H9 (cell line): Measurements from ENCODE around the gene SAXO2. TPM values are rescaled to one million over a fixed set of nuclear protein-coding genes. Genes with fewer than 3 reads are reported as not detected.
"Not testable (repeated sequence)": the region's sequence is repeated elsewhere in the genome, so short reads cannot be mapped to it uniquely, and the experiment has no call there.

Source experiments
- DNase-seq: peaks from one replicate; pipeline ENCODE4 v3.0.0-alpha.2; 2017
- H2AFZ ChIP-seq: one replicate; pipeline ENCODE4 v1.6.1; 2013; ENCODE audit warnings: mild to moderate bottlenecking, low read length, control low read depth, moderate library complexity
- H2AK5ac ChIP-seq: 2 replicates; pipeline ENCODE4 v1.6.1; 2013; ENCODE audit warnings: low read length, control low read depth, mixed read lengths; ENCODE audit not compliant: insufficient read length
- H2BK120ac ChIP-seq: one replicate; pipeline ENCODE4 v1.6.1; 2013; ENCODE audit warnings: low read depth, mild to moderate bottlenecking, low read length, control low read depth, inconsistent platforms; ENCODE audit not compliant: poor library complexity, severe bottlenecking
- H2BK12ac ChIP-seq: 2 replicates; pipeline ENCODE4 v1.6.1; 2013; ENCODE audit warnings: low read length, control low read depth, mixed read lengths, low read depth; ENCODE audit not compliant: insufficient read length
- H2BK15ac ChIP-seq: 2 replicates; pipeline ENCODE4 v1.6.1; 2013; ENCODE audit warnings: low read depth, low read length, control low read depth
- H2BK20ac ChIP-seq: one replicate; pipeline ENCODE4 v1.6.1; 2013; ENCODE audit warnings: low read depth, mild to moderate bottlenecking, low read length, control low read depth, inconsistent platforms; ENCODE audit not compliant: poor library complexity, severe bottlenecking
- H2BK5ac ChIP-seq: 2 replicates; pipeline ENCODE4 v1.6.1; 2013; ENCODE audit warnings: low read length, control low read depth, mixed read lengths; ENCODE audit not compliant: insufficient read length
- H3K14ac ChIP-seq: 2 replicates; pipeline ENCODE4 v1.6.1; 2013; ENCODE audit warnings: low read length, control low read depth; ENCODE audit not compliant: insufficient read depth
- H3K18ac ChIP-seq: 2 replicates; pipeline ENCODE4 v1.6.1; 2013; ENCODE audit warnings: low read depth, mild to moderate bottlenecking, mixed read lengths, low read length, control low read depth; ENCODE audit not compliant: insufficient read length
- H3K23ac ChIP-seq: 2 replicates; pipeline ENCODE4 v1.6.1; 2013; ENCODE audit warnings: low read length, control low read depth, mixed read lengths, low read depth; ENCODE audit not compliant: insufficient read length
- H3K23me2 ChIP-seq: 2 replicates; pipeline ENCODE4 v1.6.1; 2013; ENCODE audit warnings: low read depth, mild to moderate bottlenecking, mixed read lengths, low read length, control low read depth; ENCODE audit not compliant: insufficient read length, poor library complexity, severe bottlenecking
- H3K27ac ChIP-seq: 2 replicates; pipeline ENCODE4 v1.5.1; 2013; ENCODE audit warnings: low read length, control low read depth, mixed read lengths, low read depth; ENCODE audit not compliant: insufficient read length
- H3K27me3 ChIP-seq: 2 replicates; pipeline ENCODE4 v1.6.1; 2013; ENCODE audit warnings: low read length, control low read depth, inconsistent platforms; ENCODE audit not compliant: insufficient read depth
- H3K4ac ChIP-seq: 2 replicates; pipeline ENCODE4 v1.6.1; 2013; ENCODE audit warnings: low read depth, mild to moderate bottlenecking, control low read depth, inconsistent platforms, low read length, moderate library complexity
- H3K4me1 ChIP-seq: 2 replicates; pipeline ENCODE4 v1.6.1; 2013; ENCODE audit warnings: low read length, control low read depth, inconsistent platforms; ENCODE audit not compliant: insufficient read depth
- H3K4me2 ChIP-seq: 2 replicates; pipeline ENCODE4 v1.6.1; 2013; ENCODE audit warnings: low read length, control low read depth, mixed read lengths; ENCODE audit not compliant: insufficient read length, insufficient read depth
- H3K56ac ChIP-seq: 2 replicates; pipeline ENCODE4 v1.6.1; 2013; ENCODE audit warnings: low read depth, mild to moderate bottlenecking, mixed read lengths, low read length, control low read depth; ENCODE audit not compliant: insufficient read length
- H3K79me1 ChIP-seq: 2 replicates; pipeline ENCODE4 v1.6.1; 2013; ENCODE audit warnings: low read depth, mild to moderate bottlenecking, moderate library complexity, low read length, control low read depth, inconsistent platforms; ENCODE audit not compliant: insufficient read depth, poor library complexity, severe bottlenecking
- H3K79me2 ChIP-seq: 2 replicates; pipeline ENCODE4 v1.6.1; 2013; ENCODE audit warnings: low read length, control low read depth, inconsistent platforms; ENCODE audit not compliant: insufficient read depth
- H3K9ac ChIP-seq: 2 replicates; pipeline ENCODE4 v1.6.1; 2013; ENCODE audit warnings: low read length, control low read depth, mixed read lengths; ENCODE audit not compliant: insufficient read length; ENCODE audit errors: extremely low read depth
- H3K9me3 ChIP-seq: one replicate; pipeline ENCODE4 v1.6.1; 2013; ENCODE audit warnings: low read depth, low read length, inconsistent platforms; ENCODE audit not compliant: control insufficient read depth
- H3T11ph ChIP-seq: one replicate; pipeline ENCODE4 v1.6.1; 2013; ENCODE audit warnings: mild to moderate bottlenecking, low read length, control low read depth, inconsistent platforms
- H4K20me1 ChIP-seq: one replicate; pipeline ENCODE4 v1.6.1; 2013; ENCODE audit not compliant: control insufficient read depth, insufficient read length, insufficient read depth
- H4K5ac ChIP-seq: 2 replicates; pipeline ENCODE4 v1.6.1; 2013; ENCODE audit warnings: low read depth, mild to moderate bottlenecking, mixed read lengths, low read length, control low read depth; ENCODE audit not compliant: insufficient read length
- H4K8ac ChIP-seq: replicated peaks from 2 replicates; pipeline ENCODE4 v1.6.1; 2013; ENCODE audit warnings: low read length, control low read depth, mixed read lengths, low read depth; ENCODE audit not compliant: insufficient read length
- H4K91ac ChIP-seq: 2 replicates; pipeline ENCODE4 v1.6.1; 2013; ENCODE audit warnings: low read depth, mild to moderate bottlenecking, moderate library complexity, mixed read lengths, low read length, control low read depth; ENCODE audit not compliant: insufficient read length
- H3K27ac Mint-ChIP-seq, 3 experiments: 2 replicates in 2 of 3; 3 replicates in 1 of 3; pipeline ENCODE4 v1.8.0; 2020 to 2021; ENCODE audit warnings: mixed read lengths in 3 of 3, mild to moderate bottlenecking in 1 of 3, moderate library complexity in 1 of 3
- H3K27me3 Mint-ChIP-seq: 2 replicates; pipeline ENCODE4 v1.8.0; 2021; ENCODE audit warnings: low read depth, mild to moderate bottlenecking, moderate library complexity, mixed read lengths
- H3K36me3 Mint-ChIP-seq, 3 experiments: 2 replicates in 2 of 3; 3 replicates in 1 of 3; pipeline ENCODE4 v1.8.0; 2020 to 2021; ENCODE audit warnings: low read depth in 3 of 3, mixed read lengths in 3 of 3; ENCODE audit not compliant: insufficient read depth in 1 of 3
- H3K4me1 Mint-ChIP-seq, 2 experiments: 2 replicates each; pipeline ENCODE4 v1.8.0; 2020; ENCODE audit warnings: mixed read lengths in 2 of 2
- H3K4me3 Mint-ChIP-seq, 2 experiments: 2 replicates in 1 of 2; 3 replicates in 1 of 2; pipeline ENCODE4 v1.8.0; 2020 to 2021; ENCODE audit warnings: mild to moderate bottlenecking in 2 of 2, mixed read lengths in 2 of 2, moderate library complexity in 1 of 2
- H3K9me3 Mint-ChIP-seq, 2 experiments: 2 replicates in 1 of 2; 3 replicates in 1 of 2; pipeline ENCODE4 v1.8.0; 2020; ENCODE audit warnings: mild to moderate bottlenecking in 2 of 2, mixed read lengths in 2 of 2, moderate library complexity in 1 of 2
- WGBS: extraction: QIAGEN DNeasy Blood & Tissue Kit; methylation state at CpG from one replicate; pipeline ENCODE4 v1.1.7; 2013; ENCODE audit warnings: missing lambda C conversion rate, low lambda C conversion rate, mixed read lengths; ENCODE audit not compliant: insufficient read length; ENCODE audit errors: extremely low coverage; 5-methylcytosine and 5-hydroxymethylcytosine counted together
- total RNA-seq: library from RNA; stranded (reverse); gene quantifications from 2 replicates; pipeline ENCODE4 v1.2.1, GENCODE V29; 2021

SAXO2 gene
- total RNA-seq, 1 experiment from 2014 or later, result 3.1 TPM

GRCh38 chr15:82331576-82332304 is 69.1 kb downstream of the SAXO2 start:
- H2AFZ ChIP-seq, H2BK12ac ChIP-seq, H3K4me1 Mint-ChIP-seq, H3K18ac ChIP-seq, H4K8ac ChIP-seq, H4K20me1 ChIP-seq, H2BK120ac ChIP-seq, H3K56ac ChIP-seq, H3K79me2 ChIP-seq, H3K23me2 ChIP-seq, H3K23ac ChIP-seq, H2BK20ac ChIP-seq, H3K4me3 Mint-ChIP-seq, H3K27ac Mint-ChIP-seq, H4K5ac ChIP-seq, H2AK5ac ChIP-seq, H3K36me3 Mint-ChIP-seq, H2BK5ac ChIP-seq, H3K9me3 ChIP-seq, H3K14ac ChIP-seq, H3K79me1 ChIP-seq, H3K9ac ChIP-seq, DNase-seq, H4K91ac ChIP-seq, H3K4me2 ChIP-seq, H3K27me3 ChIP-seq, H3K4ac ChIP-seq, H3K4me1 ChIP-seq, H3K27ac ChIP-seq, H3K9me3 Mint-ChIP-seq, H2BK15ac ChIP-seq, H3T11ph ChIP-seq, H3K27me3 Mint-ChIP-seq: not testable (repeated sequence)
- no CpG with 5 or more reads among the region's 3 CpGs for WGBS

- not testable (repeated sequence) for H3K4ac ChIP-seq, H3K9me3 Mint-ChIP-seq, H3K56ac ChIP-seq, H3K27ac ChIP-seq, H4K91ac ChIP-seq, H3T11ph ChIP-seq, H2AK5ac ChIP-seq, H3K79me2 ChIP-seq, H2BK120ac ChIP-seq, H3K4me1 Mint-ChIP-seq, H3K23ac ChIP-seq, H2BK20ac ChIP-seq, H3K18ac ChIP-seq, H4K5ac ChIP-seq, H3K23me2 ChIP-seq, H3K4me3 Mint-ChIP-seq, H2BK12ac ChIP-seq, H3K9ac ChIP-seq, H3K27me3 Mint-ChIP-seq, H3K9me3 ChIP-seq, H2AFZ ChIP-seq, H3K4me2 ChIP-seq, H2BK15ac ChIP-seq, H3K36me3 Mint-ChIP-seq, H2BK5ac ChIP-seq, H4K20me1 ChIP-seq, H3K4me1 ChIP-seq, H3K14ac ChIP-seq, H4K8ac ChIP-seq, H3K79me1 ChIP-seq, H3K27me3 ChIP-seq
- peak overlapping the region in 1 of 3 experiments; percentile 62; a peak in 1 of 7 replicates for H3K27ac Mint-ChIP-seq
- DNase-seq, result peak; percentile 25
- WGBS, result no CpG with 5 or more reads among the region's 13 CpGs
Measured at GRCh38 chr15:82332711-82333602, 70.3 kb downstream of the SAXO2 start.
